HCT116 (cell line): ENCODE data around the gene PRR12. TPM values are rescaled to one million over a fixed set of nuclear protein-coding genes. Genes with fewer than 3 reads are reported as not detected.

Experiments
- ATAC-seq: fragments of 200-7000 bp; cut with Tn5 transposase; 2 replicates; pipeline ENCODE4 v1.9.1; 2020; ENCODE audit warnings: mild to moderate bottlenecking, moderate library complexity
- BruUV-seq: library from RNA; stranded (reverse); fragments of 400-500 nt; replicated peaks from 2 replicates; lab custom pipeline; 2021; lab: Mats Ljungman, UMichigan
- CTCF ChIA-PET: fragments of 300-600 bp; sonication (Branson Sonifier 250); formaldehyde crosslinking; loops from one replicate; lab custom pipeline; 2021; ENCODE audit warnings: antibody characterized with exemption; lab: Charles Lee
- POLR2A ChIA-PET: fragments of 300-600, 350-600 bp; sonication (Branson Sonifier 250); formaldehyde crosslinking; loops from one replicate; lab custom pipeline; 2021; ENCODE audit warnings: antibody characterized with exemption; lab: Charles Lee
- RAD21 ChIA-PET, 2 experiments: fragments of 300-600 bp; sonication (Branson Sonifier 250); formaldehyde crosslinking; loops; one replicate each; lab custom pipeline; 2023; ENCODE audit warnings: low total read pairs in 2 of 2; ENCODE audit not compliant: uncharacterized antibody in 2 of 2, unreplicated experiment in 2 of 2, low non-redundant PET in 1 of 2; lab: Charles Lee
- DNase-seq: peaks from one replicate; pipeline ENCODE4 v3.0.0-alpha.2; 2010; ENCODE audit warnings: low read depth, low spot score
- H2AFZ ChIP-seq: fragments of 200-600 bp; shearing (Covaris generic), sonication (generic); 2 replicates; pipeline ENCODE4 v1.6.1; 2017; ENCODE audit warnings: low read depth, mixed run types, mixed read lengths, antibody characterized with exemption, low read length; ENCODE audit not compliant: poor library complexity, severe bottlenecking
- H3K27ac ChIP-seq: 2 replicates; pipeline ENCODE4 v1.5.1; 2012; ENCODE audit warnings: low read depth, low read length
- H3K27me3 ChIP-seq: fragments of 200-600 bp; sonication (generic); 2 replicates; pipeline ENCODE4 v1.6.1; 2016; ENCODE audit warnings: mixed run types, low read length, mixed read lengths; ENCODE audit not compliant: insufficient read depth
- H3K36me3 ChIP-seq, 2 experiments: fragments of 200-500 bp in 1 of 2; fragments of 200-600 bp in 1 of 2; sonication (Bioruptor generic) in 1 of 2; sonication (generic) in 1 of 2; 2 replicates each; pipeline versions ENCODE4 v1.5.1 to v1.6.1; 2014 to 2016; ENCODE audit warnings: low read length in 2 of 2, inconsistent platforms in 1 of 2, mixed read lengths in 1 of 2, mixed run types in 1 of 2; ENCODE audit not compliant: insufficient read depth in 2 of 2, control insufficient read depth in 1 of 2
- H3K4me1 ChIP-seq, 2 experiments: fragments of 200-600 bp in 1 of 2; sonication (generic) in 1 of 2; 2 replicates each; pipeline versions ENCODE4 v1.5.1 to v1.6.1; 2012 to 2017; ENCODE audit warnings: low read length in 2 of 2, inconsistent platforms in 1 of 2, mild to moderate bottlenecking in 1 of 2, mixed read lengths in 1 of 2, mixed run types in 1 of 2, moderate library complexity in 1 of 2; ENCODE audit not compliant: insufficient read depth in 2 of 2, control insufficient read depth in 1 of 2
- H3K4me2 ChIP-seq: fragments of 200-600 bp; sonication (generic); 2 replicates; pipeline ENCODE4 v1.6.1; 2017; ENCODE audit warnings: mixed run types, low read length, mixed read lengths
- H3K4me3 ChIP-seq, 2 experiments: fragments of 200-600 bp in 1 of 2; sonication (generic) in 1 of 2; replicated peaks in 1 of 2; 2 replicates each; pipeline ENCODE4 v1.5.1; 2011 to 2016; ENCODE audit warnings: low read length in 2 of 2, control low read depth in 1 of 2, low read depth in 1 of 2, mild to moderate bottlenecking in 1 of 2, mixed read lengths in 1 of 2, mixed run types in 1 of 2
- H3K79me2 ChIP-seq: fragments of 200-600 bp; sonication (generic); 2 replicates; pipeline ENCODE4 v1.6.1; 2017; ENCODE audit warnings: mild to moderate bottlenecking, mixed run types, low read length, moderate library complexity, mixed read lengths; ENCODE audit not compliant: insufficient read depth
- H3K9ac ChIP-seq: fragments of 200-600 bp; sonication (generic); 2 replicates; pipeline ENCODE4 v1.6.1; 2016; ENCODE audit warnings: low read length, mixed read lengths
- H3K9me2 ChIP-seq: fragments of 200-600 bp; sonication (generic), shearing (Covaris generic); 2 replicates; pipeline ENCODE4 v1.6.1; 2017; ENCODE audit warnings: mixed run types, mild to moderate bottlenecking, moderate library complexity; ENCODE audit not compliant: insufficient read depth
- H3K9me3 ChIP-seq, 2 experiments: fragments of 200-500 bp in 1 of 2; fragments of 200-600 bp in 1 of 2; sonication (Bioruptor generic) in 1 of 2; sonication (generic) in 1 of 2; 2 replicates each; pipeline ENCODE4 v1.6.1; 2014 to 2017; ENCODE audit warnings: low read length in 2 of 2, mixed read lengths in 2 of 2, inconsistent platforms in 1 of 2, low read depth in 1 of 2, mild to moderate bottlenecking in 1 of 2, mixed run types in 1 of 2, moderate library complexity in 1 of 2; ENCODE audit not compliant: control insufficient read depth in 1 of 2, insufficient read depth in 1 of 2
- H4K20me1 ChIP-seq: fragments of 200-600 bp; sonication (generic), shearing (Covaris generic); 2 replicates; pipeline ENCODE4 v1.6.1; 2017; ENCODE audit warnings: mixed run types, mild to moderate bottlenecking, moderate library complexity; ENCODE audit not compliant: insufficient read depth
- CEBPB ChIP-seq: IDR thresholded peaks from 2 replicates; pipeline ENCODE4 v1.6.1; 2012; ENCODE audit warnings: low read depth
- EGR1 ChIP-seq: IDR thresholded peaks from 2 replicates; pipeline ENCODE4 v1.6.1; 2012; ENCODE audit warnings: low read depth
- POLR2AphosphoS5 ChIP-seq: IDR thresholded peaks from 2 replicates; pipeline ENCODE4 v1.6.1; 2011; ENCODE audit warnings: mild to moderate bottlenecking, low read depth, low read length, moderate library complexity
- YY1 ChIP-seq: IDR thresholded peaks from 2 replicates; pipeline ENCODE4 v1.6.1; 2011; ENCODE audit warnings: low read length, low read depth, moderate library complexity, mild to moderate bottlenecking; ENCODE audit not compliant: insufficient replicate concordance; ENCODE audit errors: extremely low read depth
- ZFX ChIP-seq: fragments of 450-650 bp; IDR thresholded peaks from 2 replicates; pipeline ENCODE4 v1.6.1; 2017
- intact Hi-C: fragments of 100-400 bp; cut with micrococcal nuclease; formaldehyde crosslinking; loops from 2 replicates; pipeline ENCODE4 v1.10.0; 2022
- total RNA-seq: library from RNA; stranded (reverse); gene quantifications from one replicate; pipeline ENCODE4 v1.2.1, GENCODE V29; 2021; ENCODE audit not compliant: unreplicated experiment
- TF ChIP-seq, protein P1 (sequence below): IDR thresholded peaks from 2 replicates; pipeline ENCODE4 v1.6.1; 2012
- TF ChIP-seq, protein P2 (sequence below), 3 experiments: fragments of 200-600 bp in 1 of 3; sonication (generic) in 1 of 3; IDR thresholded peaks in 2 of 3; conservative IDR thresholded peaks in 1 of 3; 2 replicates each; pipeline ENCODE4 v1.5.1; 2012 to 2017; ENCODE audit warnings: low read depth in 2 of 3, low read length in 2 of 3, antibody characterized with exemption in 1 of 3, borderline replicate concordance in 1 of 3, control low read depth in 1 of 3, mild to moderate bottlenecking in 1 of 3, mixed read lengths in 1 of 3, mixed run types in 1 of 3, moderate library complexity in 1 of 3; ENCODE audit not compliant: insufficient read depth in 1 of 3

PRR12 gene
- total RNA-seq, 1 experiment from 2014 or later, result 26.9 TPM

DNA sequence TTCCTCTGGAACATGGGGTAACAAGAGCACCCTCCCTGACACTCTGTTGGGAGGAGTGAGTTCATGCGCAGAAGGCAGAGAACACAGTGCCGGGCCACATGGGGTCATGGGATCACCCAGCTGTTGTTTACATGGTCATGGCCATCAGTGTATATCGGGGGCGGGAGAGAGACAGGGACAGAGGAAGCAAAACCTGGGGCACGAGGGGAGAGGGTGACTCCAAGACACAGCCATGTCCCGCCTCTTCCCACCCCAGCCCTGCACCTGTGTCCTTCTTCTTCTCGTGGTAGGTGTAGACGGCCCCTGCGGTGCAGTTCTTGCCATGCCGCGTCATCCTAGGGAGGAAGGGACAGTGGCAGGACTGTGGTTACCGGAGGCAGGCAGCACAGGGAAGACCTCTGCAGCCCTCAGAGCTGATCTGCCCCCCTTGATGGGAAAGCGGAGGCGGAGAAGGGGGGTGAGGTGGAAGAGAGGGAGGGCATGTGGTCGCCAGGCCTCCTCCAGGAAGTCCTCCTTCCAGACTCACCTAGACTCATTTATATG, 30.6 kb upstream of the PRR12 start (continued):
- TF ChIP-seq YY1, result no peak
- TF ChIP-seq CEBPB, result no peak

DNA sequence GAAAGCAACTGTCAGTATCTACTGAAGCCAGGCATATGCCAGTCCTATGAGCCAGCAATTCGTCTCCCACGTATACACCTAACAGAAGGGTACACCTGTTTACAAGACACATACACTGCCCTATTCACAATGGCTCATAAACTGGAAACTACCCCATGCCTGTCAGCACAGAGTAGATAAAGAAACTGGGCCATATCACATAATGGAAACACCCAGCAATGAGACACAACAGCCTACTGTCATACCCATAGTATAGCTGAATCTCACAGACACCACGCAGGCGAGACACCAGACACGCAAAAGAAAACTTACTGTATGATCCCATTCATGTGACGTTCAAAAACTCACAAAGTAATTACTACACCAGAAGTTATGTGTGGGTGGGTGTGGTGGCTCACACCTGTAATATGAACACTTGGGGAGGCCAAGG, 26.4 kb upstream of the PRR12 start:
- H2AFZ ChIP-seq, result no peak overlapping the region
- ATAC-seq, result no peak
- H3K4me2 ChIP-seq, result no peak overlapping the region
- RAD21 ChIA-PET, result no interaction called here
- no peak overlapping the region for H3K27ac ChIP-seq
- intact Hi-C loops, result no loop called here
- DNase-seq, result no peak
- H3K4me3 ChIP-seq, result no peak overlapping the region
- no TSS peak for BruUV-seq
- peaks cover 11 to 13% of the 10 kb centered on the region in 2 experiments for H3K4me1 ChIP-seq
- CTCF ChIA-PET, result no interaction called here
- H3K79me2 ChIP-seq, result peaks cover 94% of the 10 kb centered on the region
- TF ChIP-seq POLR2AphosphoS5, result no peak
- TF ChIP-seq ZFX, result no peak
- no peak for TF ChIP-seq EGR1
- TF ChIP-seq, protein P1, sequence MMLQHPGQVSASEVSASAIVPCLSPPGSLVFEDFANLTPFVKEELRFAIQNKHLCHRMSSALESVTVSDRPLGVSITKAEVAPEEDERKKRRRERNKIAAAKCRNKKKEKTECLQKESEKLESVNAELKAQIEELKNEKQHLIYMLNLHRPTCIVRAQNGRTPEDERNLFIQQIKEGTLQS, result no peak
- TF ChIP-seq, protein P2, sequence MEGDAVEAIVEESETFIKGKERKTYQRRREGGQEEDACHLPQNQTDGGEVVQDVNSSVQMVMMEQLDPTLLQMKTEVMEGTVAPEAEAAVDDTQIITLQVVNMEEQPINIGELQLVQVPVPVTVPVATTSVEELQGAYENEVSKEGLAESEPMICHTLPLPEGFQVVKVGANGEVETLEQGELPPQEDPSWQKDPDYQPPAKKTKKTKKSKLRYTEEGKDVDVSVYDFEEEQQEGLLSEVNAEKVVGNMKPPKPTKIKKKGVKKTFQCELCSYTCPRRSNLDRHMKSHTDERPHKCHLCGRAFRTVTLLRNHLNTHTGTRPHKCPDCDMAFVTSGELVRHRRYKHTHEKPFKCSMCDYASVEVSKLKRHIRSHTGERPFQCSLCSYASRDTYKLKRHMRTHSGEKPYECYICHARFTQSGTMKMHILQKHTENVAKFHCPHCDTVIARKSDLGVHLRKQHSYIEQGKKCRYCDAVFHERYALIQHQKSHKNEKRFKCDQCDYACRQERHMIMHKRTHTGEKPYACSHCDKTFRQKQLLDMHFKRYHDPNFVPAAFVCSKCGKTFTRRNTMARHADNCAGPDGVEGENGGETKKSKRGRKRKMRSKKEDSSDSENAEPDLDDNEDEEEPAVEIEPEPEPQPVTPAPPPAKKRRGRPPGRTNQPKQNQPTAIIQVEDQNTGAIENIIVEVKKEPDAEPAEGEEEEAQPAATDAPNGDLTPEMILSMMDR (IDR thresholded peaks at IDR 0.05 in 2 of 3, conservative IDR thresholded peaks at IDR 0.05 in 1 of 3; ENCODE audit: borderline replicate concordance in 1 of 3, insufficient read depth in 1 of 3, low read depth in 2 of 3, low read length in 2 of 3), result no peak
- peaks cover 3 to 9% of the 10 kb centered on the region in 2 experiments; a peak in 2 of 4 replicates for H3K36me3 ChIP-seq
- H3K27me3 ChIP-seq, result no peaks in the 10 kb centered on the region
- no peaks in the 10 kb centered on the region for H3K9me3 ChIP-seq
- H3K9me2 ChIP-seq, result no peaks in the 10 kb centered on the region
- H4K20me1 ChIP-seq, result no peaks in the 10 kb centered on the region
- POLR2A ChIA-PET, result no interaction called here
- H3K9ac ChIP-seq, result no peak overlapping the region
